HG02571 (cell line): ENCODE results near the gene CA10.

Experiments
- ATAC-seq: cut with Tn5 transposase; IDR thresholded peaks from one replicate; pipeline ENCODE4 v1.9.1; 2021; ENCODE audit warnings: mild to moderate bottlenecking, moderate library complexity; ENCODE audit not compliant: unreplicated experiment

The CA10 gene

GRCh38 chr17:51820766-51821165, 337.7 kb downstream of the CA10 start:
- no peak for ATAC-seq

- ATAC-seq, result no peak
These were observed 338.3 kb downstream of the CA10 start for GRCh38 chr17:51820252-51820651.

GRCh38 chr17:51819341-51820219, 338.9 kb downstream of the CA10 start:
- ATAC-seq, result no peak

GRCh38 chr17:51818777-51819176, 339.7 kb downstream of the CA10 start:
- no peak for ATAC-seq

GRCh38 chr17:51817955-51818354, 340.6 kb downstream of the CA10 start:
- no peak for ATAC-seq

GRCh38 chr17:51817117-51817516, 341.4 kb downstream of the CA10 start:
- ATAC-seq, result no peak

GRCh38 chr17:51815097-51815496, 343.4 kb downstream of the CA10 start:
- no peak for ATAC-seq

- ATAC-seq, result no peak
These were observed 344.0 kb downstream of the CA10 start for GRCh38 chr17:51814521-51814920.

GRCh38 chr17:51813784-51814174, 344.7 kb downstream of the CA10 start:
- ATAC-seq, result no peak

GRCh38 chr17:51813140-51813783, 345.3 kb downstream of the CA10 start:
- no peak for ATAC-seq

- ATAC-seq, result no peak
These were observed 351.1 kb downstream of the CA10 start for GRCh38 chr17:51807460-51807859.

- ATAC-seq, result no peak
These were observed 352.7 kb downstream of the CA10 start for GRCh38 chr17:51805765-51806164.

- no peak for ATAC-seq
These were observed 353.3 kb downstream of the CA10 start for GRCh38 chr17:51805185-51805584.

- no peak for ATAC-seq
These were observed 355.4 kb downstream of the CA10 start for GRCh38 chr17:51803161-51803560.

GRCh38 chr17:51802544-51802943, 356.0 kb downstream of the CA10 start:
- no peak for ATAC-seq

- no peak for ATAC-seq
These were observed 356.9 kb downstream of the CA10 start for GRCh38 chr17:51801626-51802025.

- no peak for ATAC-seq
These were observed 358.5 kb downstream of the CA10 start for GRCh38 chr17:51799981-51800380.

- no peak for ATAC-seq
These were observed 359.3 kb downstream of the CA10 start for GRCh38 chr17:51799240-51799639.

GRCh38 chr17:51797150-51797549, 361.4 kb downstream of the CA10 start:
- no peak for ATAC-seq

- no peak for ATAC-seq
These were observed 362.5 kb downstream of the CA10 start for GRCh38 chr17:51796026-51796425.

- ATAC-seq, result no peak
These were observed 363.1 kb downstream of the CA10 start for GRCh38 chr17:51795401-51795800.

- ATAC-seq, result no peak
These were observed 364.0 kb downstream of the CA10 start for GRCh38 chr17:51794466-51794865.
